Measurements from ENCODE around the gene PTPRD. TPM values are rescaled to one million over a fixed set of nuclear protein-coding genes. Genes with fewer than 3 reads are reported as not detected.

Gene PTPRD
- total RNA-seq, 2 experiments from 2014 or later = 0.03 TPM; not detected in 1

DNA sequence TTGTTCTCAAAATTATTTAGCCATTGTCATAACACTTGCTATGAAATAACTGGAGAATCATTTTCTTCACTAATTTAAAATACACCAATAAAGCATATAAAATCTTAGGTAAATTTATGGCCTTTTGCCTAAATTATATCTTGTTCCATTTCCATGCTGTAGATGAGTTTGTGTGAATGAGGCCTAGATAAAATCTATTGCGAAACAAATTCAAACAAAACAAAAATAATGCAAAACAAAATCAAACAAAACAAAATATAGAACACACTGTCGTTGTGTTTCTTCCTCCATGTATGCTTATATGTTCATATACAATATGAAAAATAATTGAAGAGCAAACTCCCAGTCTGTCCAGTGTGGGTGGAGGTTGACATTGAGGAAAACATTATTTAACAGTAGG, 1020.7 kb downstream of the PTPRD start:
- POLR2A ChIA-PET = no interaction called here
- H3K4me2 ChIP-seq (ENCODE audit: low read length) = no peak overlapping the region
- H3K4me3 ChIP-seq (ENCODE audit: low read depth, low read length, poor library complexity, severe bottlenecking) = no peak overlapping the region
- no peaks in the 10 kb centered on the region for H3K9me2 ChIP-seq (ENCODE audit: insufficient read depth, low read length)
- H2AFZ ChIP-seq (ENCODE audit: low read length) = no peak overlapping the region
- no peak overlapping the region for H3K27ac ChIP-seq (ENCODE audit: low read depth, low read length, poor library complexity, severe bottlenecking)
- no peaks in the 10 kb centered on the region for H3K9me3 ChIP-seq (ENCODE audit: low read length)
- CTCF ChIA-PET (ENCODE audit: unreplicated experiment) = no interaction called here
- no peak for TF ChIP-seq EZH2phosphoT487 (IDR thresholded peaks at IDR 0.05; ENCODE audit: borderline replicate concordance, low read depth, low read length)
- TF ChIP-seq, protein P1, sequence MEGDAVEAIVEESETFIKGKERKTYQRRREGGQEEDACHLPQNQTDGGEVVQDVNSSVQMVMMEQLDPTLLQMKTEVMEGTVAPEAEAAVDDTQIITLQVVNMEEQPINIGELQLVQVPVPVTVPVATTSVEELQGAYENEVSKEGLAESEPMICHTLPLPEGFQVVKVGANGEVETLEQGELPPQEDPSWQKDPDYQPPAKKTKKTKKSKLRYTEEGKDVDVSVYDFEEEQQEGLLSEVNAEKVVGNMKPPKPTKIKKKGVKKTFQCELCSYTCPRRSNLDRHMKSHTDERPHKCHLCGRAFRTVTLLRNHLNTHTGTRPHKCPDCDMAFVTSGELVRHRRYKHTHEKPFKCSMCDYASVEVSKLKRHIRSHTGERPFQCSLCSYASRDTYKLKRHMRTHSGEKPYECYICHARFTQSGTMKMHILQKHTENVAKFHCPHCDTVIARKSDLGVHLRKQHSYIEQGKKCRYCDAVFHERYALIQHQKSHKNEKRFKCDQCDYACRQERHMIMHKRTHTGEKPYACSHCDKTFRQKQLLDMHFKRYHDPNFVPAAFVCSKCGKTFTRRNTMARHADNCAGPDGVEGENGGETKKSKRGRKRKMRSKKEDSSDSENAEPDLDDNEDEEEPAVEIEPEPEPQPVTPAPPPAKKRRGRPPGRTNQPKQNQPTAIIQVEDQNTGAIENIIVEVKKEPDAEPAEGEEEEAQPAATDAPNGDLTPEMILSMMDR (conservative IDR thresholded peaks at IDR 0.05; ENCODE audit: low read length) = no peak
- H3K36me3 ChIP-seq (ENCODE audit: insufficient read depth, low read length) = no peaks in the 10 kb centered on the region
- no peak for DNase-seq (ENCODE audit: low spot score)
- intact Hi-C loops (cut with micrococcal nuclease; ENCODE audit: unreplicated experiment) = no loop called here
- no peaks in the 10 kb centered on the region for H4K20me1 ChIP-seq (ENCODE audit: insufficient read depth, low read length)
- BruUV-seq (replicated peaks) = no TSS peak
- no peaks in the 10 kb centered on the region for H3K79me2 ChIP-seq (ENCODE audit: insufficient read depth, low read depth, low read length)
- no peaks in the 10 kb centered on the region for H3K4me1 ChIP-seq (ENCODE audit: insufficient read depth, low read length, poor library complexity, severe bottlenecking)

DNA sequence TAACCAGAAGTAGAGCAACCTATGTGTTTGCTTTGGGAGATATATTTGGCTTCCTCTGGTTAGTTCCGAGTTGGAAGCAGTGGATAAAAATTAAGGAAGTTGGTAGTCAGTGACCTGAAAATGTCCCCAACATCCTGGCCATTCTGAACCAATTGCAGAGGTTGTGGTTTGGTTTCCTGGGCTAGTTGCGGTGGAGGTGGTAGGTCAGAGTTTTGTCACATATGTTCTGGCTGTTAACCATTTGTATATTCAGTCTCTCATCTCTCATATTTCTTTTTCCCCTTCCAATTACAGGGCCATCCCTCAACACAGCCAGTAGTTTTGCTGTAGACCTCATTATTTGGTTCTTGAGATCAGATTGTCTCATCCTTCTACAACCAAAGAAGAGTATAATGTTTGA, 1026.9 kb downstream of the PTPRD start:
- TF ChIP-seq EZH2phosphoT487 (IDR thresholded peaks at IDR 0.05; ENCODE audit: borderline replicate concordance, low read depth, low read length) = no peak
- TF ChIP-seq, protein P1 (conservative IDR thresholded peaks at IDR 0.05; ENCODE audit: low read length) = no peak
- ChIA-PET POLR2A (no interaction called here), CTCF (ENCODE audit: unreplicated experiment) (no interaction called here)
- no peaks in the 10 kb centered on the region for H3K9me3 ChIP-seq (ENCODE audit: low read length)
- no peaks in the 10 kb centered on the region for H3K79me2 ChIP-seq (ENCODE audit: insufficient read depth, low read depth, low read length)
- no peaks in the 10 kb centered on the region for H3K9me2 ChIP-seq (ENCODE audit: insufficient read depth, low read length)
- H3K36me3 ChIP-seq (ENCODE audit: insufficient read depth, low read length) = no peaks in the 10 kb centered on the region
- intact Hi-C loops (cut with micrococcal nuclease; ENCODE audit: unreplicated experiment) = no loop called here
- no peak overlapping the region for H3K4me2 ChIP-seq (ENCODE audit: low read length)
- no peaks in the 10 kb centered on the region for H4K20me1 ChIP-seq (ENCODE audit: insufficient read depth, low read length)
- BruUV-seq (replicated peaks) = no TSS peak
- no peaks in the 10 kb centered on the region for H3K4me1 ChIP-seq (ENCODE audit: insufficient read depth, low read length, poor library complexity, severe bottlenecking)
- no peak overlapping the region for H3K27ac ChIP-seq (ENCODE audit: low read depth, low read length, poor library complexity, severe bottlenecking)
- no peak overlapping the region for H2AFZ ChIP-seq (ENCODE audit: low read length)
- DNase-seq (ENCODE audit: low spot score) = no peak
- H3K4me3 ChIP-seq (ENCODE audit: low read depth, low read length, poor library complexity, severe bottlenecking) = no peak overlapping the region

DNA sequence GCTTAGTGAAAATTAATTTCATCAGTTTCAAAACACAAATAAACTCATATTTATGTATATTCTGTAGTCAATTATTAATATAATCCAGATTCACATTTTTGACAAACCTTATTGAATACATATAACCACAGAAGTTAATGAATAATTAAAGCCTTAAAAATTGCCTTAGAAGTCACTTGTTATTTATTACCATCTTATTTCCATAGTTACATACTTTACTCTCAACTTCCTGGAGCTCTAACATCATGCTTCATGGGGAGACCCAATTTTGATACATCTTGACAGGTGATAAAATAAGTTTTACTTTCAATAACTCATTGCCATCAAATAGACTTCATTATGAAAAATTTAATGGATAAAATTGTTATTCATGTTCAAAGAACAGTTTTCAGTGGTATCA, 1038.7 kb downstream of the PTPRD start:
- ChIA-PET CTCF (ENCODE audit: unreplicated experiment) (no interaction called here), POLR2A (interaction anchor here (1.1 kb wide), 1 partner anchor 16 kb away, joined by 3 read pairs; no protein-coding TSS in a partner anchor)
- H4K20me1 ChIP-seq (ENCODE audit: insufficient read depth, low read length) = no peaks in the 10 kb centered on the region
- intact Hi-C loops (cut with micrococcal nuclease; ENCODE audit: unreplicated experiment) = no loop called here
- no peaks in the 10 kb centered on the region for H3K9me2 ChIP-seq (ENCODE audit: insufficient read depth, low read length)
- no peaks in the 10 kb centered on the region for H3K9me3 ChIP-seq (ENCODE audit: low read length)
- H3K4me2 ChIP-seq (ENCODE audit: low read length) = no peak overlapping the region
- TF ChIP-seq EZH2phosphoT487 (IDR thresholded peaks at IDR 0.05; ENCODE audit: borderline replicate concordance, low read depth, low read length) = no peak
- TF ChIP-seq, protein P1 (conservative IDR thresholded peaks at IDR 0.05; ENCODE audit: low read length) = no peak
- DNase-seq (ENCODE audit: low spot score) = no peak
- no peak overlapping the region for H3K4me3 ChIP-seq (ENCODE audit: low read depth, low read length, poor library complexity, severe bottlenecking)
- no peaks in the 10 kb centered on the region for H3K4me1 ChIP-seq (ENCODE audit: insufficient read depth, low read length, poor library complexity, severe bottlenecking)
- H3K27ac ChIP-seq (ENCODE audit: low read depth, low read length, poor library complexity, severe bottlenecking) = no peak overlapping the region
- BruUV-seq (replicated peaks) = no TSS peak
- H2AFZ ChIP-seq (ENCODE audit: low read length) = no peak overlapping the region
- H3K36me3 ChIP-seq (ENCODE audit: insufficient read depth, low read length) = no peaks in the 10 kb centered on the region
- H3K79me2 ChIP-seq (ENCODE audit: insufficient read depth, low read depth, low read length) = no peaks in the 10 kb centered on the region

Measured in OCI-LY7 (cell line).